Neuronal stem cell (in vitro differentiated cells): Measurements from ENCODE around the gene KEAP1.

Source experiments
- DNase-seq: peaks from one replicate; pipeline ENCODE4 v3.0.0-alpha.2; 2013; ENCODE audit warnings: low spot score
- H2AFZ ChIP-seq: one replicate; pipeline ENCODE4 v1.6.1; 2013; ENCODE audit warnings: mild to moderate bottlenecking, low read length, inconsistent platforms
- H2AK5ac ChIP-seq: 2 replicates; pipeline ENCODE4 v1.6.1; 2013; ENCODE audit warnings: low read depth, mild to moderate bottlenecking, inconsistent platforms, low read length, moderate library complexity, mixed read lengths
- H2BK120ac ChIP-seq: 2 replicates; pipeline ENCODE4 v1.6.1; 2013; ENCODE audit warnings: low read depth, mild to moderate bottlenecking, inconsistent platforms, low read length, moderate library complexity, mixed read lengths
- H2BK12ac ChIP-seq: one replicate; pipeline ENCODE4 v1.6.1; 2013; ENCODE audit warnings: low read length, inconsistent platforms
- H2BK15ac ChIP-seq: 2 replicates; pipeline ENCODE4 v1.6.1; 2013; ENCODE audit warnings: mild to moderate bottlenecking, low read length, inconsistent platforms, mixed read lengths
- H2BK5ac ChIP-seq: one replicate; pipeline ENCODE4 v1.6.1; 2013; ENCODE audit warnings: inconsistent platforms, mild to moderate bottlenecking, low read length, moderate library complexity
- H3K14ac ChIP-seq: one replicate; pipeline ENCODE4 v1.6.1; 2013; ENCODE audit warnings: low read length, inconsistent platforms
- H3K18ac ChIP-seq: 2 replicates; pipeline ENCODE4 v1.6.1; 2013; ENCODE audit warnings: low read length, inconsistent platforms
- H3K23ac ChIP-seq: 2 replicates; pipeline ENCODE4 v1.6.1; 2013; ENCODE audit warnings: low read depth, mild to moderate bottlenecking, mixed read lengths, low read length, inconsistent platforms; ENCODE audit not compliant: poor library complexity
- H3K27ac ChIP-seq: replicated peaks from 3 replicates; pipeline ENCODE4 v1.5.1; 2013; ENCODE audit warnings: low read length, inconsistent platforms
- H3K27me3 ChIP-seq, 3 experiments: 2 replicates each; pipeline ENCODE4 v1.6.1; 2013; ENCODE audit warnings: low read length in 3 of 3, mild to moderate bottlenecking in 2 of 3, inconsistent platforms in 1 of 3, low read depth in 1 of 3, mixed read lengths in 1 of 3, moderate library complexity in 1 of 3; ENCODE audit not compliant: control insufficient read depth in 3 of 3, insufficient read depth in 3 of 3
- H3K36me3 ChIP-seq, 2 donors: replicated peaks in 1 of 2; 2 replicates each; pipeline ENCODE4 v1.6.1; 2013; ENCODE audit warnings: low read length in 2 of 2; ENCODE audit not compliant: control insufficient read depth in 2 of 2, insufficient read depth in 2 of 2
- H3K4ac ChIP-seq: 2 replicates; pipeline ENCODE4 v1.6.1; 2013; ENCODE audit warnings: inconsistent platforms, mild to moderate bottlenecking, low read length, moderate library complexity
- H3K4me1 ChIP-seq, 2 donors: 1 replicate in 1 of 2; 2 replicates in 1 of 2; pipeline ENCODE4 v1.6.1; 2013; ENCODE audit warnings: low read length in 2 of 2, low read depth in 1 of 2; ENCODE audit not compliant: control insufficient read depth in 2 of 2, insufficient read depth in 1 of 2
- H3K4me2 ChIP-seq: one replicate; pipeline ENCODE4 v1.6.1; 2013; ENCODE audit warnings: mild to moderate bottlenecking, low read length, inconsistent platforms; ENCODE audit not compliant: insufficient read depth, poor library complexity, severe bottlenecking
- H3K4me3 ChIP-seq, 2 donors: 2 replicates each; pipeline ENCODE4 v1.5.1; 2013; ENCODE audit warnings: low read length in 2 of 2, mild to moderate bottlenecking in 2 of 2, inconsistent platforms in 1 of 2, moderate library complexity in 1 of 2
- H3K79me1 ChIP-seq: one replicate; pipeline ENCODE4 v1.6.1; 2013; ENCODE audit warnings: low read depth, mild to moderate bottlenecking, inconsistent platforms, low read length, moderate library complexity
- H3K9ac ChIP-seq: one replicate; pipeline ENCODE4 v1.6.1; 2013; ENCODE audit warnings: mild to moderate bottlenecking, low read depth, low read length, inconsistent platforms; ENCODE audit not compliant: poor library complexity
- H3K9me3 ChIP-seq, 2 donors: replicated peaks in 1 of 2; 2 replicates each; pipeline versions ENCODE3 to v1.6.1; 2013; ENCODE audit warnings: low read length in 2 of 2, mild to moderate bottlenecking in 2 of 2, inconsistent platforms in 1 of 2, low read depth in 1 of 2, mixed read lengths in 1 of 2, moderate library complexity in 1 of 2; ENCODE audit not compliant: control insufficient read depth in 2 of 2, insufficient read depth in 1 of 2
- H4K8ac ChIP-seq: one replicate; pipeline ENCODE4 v1.6.1; 2013; ENCODE audit warnings: low read depth, mild to moderate bottlenecking, inconsistent platforms, low read length, moderate library complexity
- H4K91ac ChIP-seq: one replicate; pipeline ENCODE4 v1.6.1; 2013; ENCODE audit warnings: low read length, low read depth, mild to moderate bottlenecking, inconsistent platforms; ENCODE audit not compliant: poor library complexity
- WGBS, 2 donors: extraction: QIAGEN DNeasy Blood & Tissue Kit; methylation state at CpG; one replicate each; pipeline ENCODE4 v1.1.7; 2013; ENCODE audit warnings: missing lambda C conversion rate in 2 of 2, mixed read lengths in 1 of 2; ENCODE audit not compliant: insufficient read length in 2 of 2, insufficient replicate concordance in 1 of 2; ENCODE audit errors: extremely low coverage in 2 of 2; 5-methylcytosine and 5-hydroxymethylcytosine counted together

The KEAP1 gene

DNA sequence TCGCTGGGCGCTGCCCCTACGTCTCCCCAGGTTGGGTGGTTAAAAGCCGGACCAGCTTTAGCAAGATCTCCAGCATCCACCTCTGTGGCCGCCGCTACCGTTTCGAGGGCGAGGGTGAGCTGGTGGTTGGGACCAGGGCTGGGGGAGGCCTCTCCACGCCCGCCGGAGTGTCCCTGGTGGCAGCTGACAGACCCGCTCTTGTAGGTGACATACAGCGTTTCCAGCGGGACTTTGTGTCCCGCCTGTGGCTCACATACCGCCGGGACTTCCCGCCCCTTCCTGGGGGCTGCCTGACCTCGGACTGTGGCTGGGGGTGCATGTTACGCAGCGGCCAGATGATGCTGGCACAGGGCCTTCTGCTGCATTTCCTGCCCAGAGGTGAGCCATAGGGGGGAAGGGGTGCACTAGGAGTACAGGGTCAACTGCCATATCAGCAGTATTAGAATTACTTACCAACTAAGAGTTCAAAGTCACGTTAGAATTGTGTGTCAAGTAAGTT is 41.6 kb upstream of the KEAP1 start:
- Histone ChIP-seq H3K36me3 (peaks cover 12 to 26% of the 10 kb centered on the region in 2 donors), H3K9me3 (no peaks in the 10 kb centered on the region), H2BK12ac (no peak overlapping the region), H3K27ac (no peak overlapping the region), H2AK5ac (no peak overlapping the region), H3K9ac (peak overlapping the region; percentile 55), H3K4me1 (peaks cover 4 to 7% of the 10 kb centered on the region in 2 donors), H3K27me3 (no peaks in the 10 kb centered on the region), H2AFZ (no peak overlapping the region), H3K23ac (peak overlapping the region; percentile 73), H2BK15ac (no peak overlapping the region), H4K91ac (no peak overlapping the region), H3K14ac (no peak overlapping the region), H4K8ac (no peak overlapping the region), H2BK120ac (no peak overlapping the region), H2BK5ac (no peak overlapping the region), H3K4me2 (peak overlapping the region; percentile 35), H3K4ac (no peak overlapping the region), H3K18ac (no peak overlapping the region), H3K79me1 (peaks cover 10% of the 10 kb centered on the region), H3K4me3 (peak overlapping the region; percentile 10 to 88)
- no peak for DNase-seq
- WGBS, 2 donors, result no CpG with 5 or more reads among the region's 23 CpGs

DNA sequence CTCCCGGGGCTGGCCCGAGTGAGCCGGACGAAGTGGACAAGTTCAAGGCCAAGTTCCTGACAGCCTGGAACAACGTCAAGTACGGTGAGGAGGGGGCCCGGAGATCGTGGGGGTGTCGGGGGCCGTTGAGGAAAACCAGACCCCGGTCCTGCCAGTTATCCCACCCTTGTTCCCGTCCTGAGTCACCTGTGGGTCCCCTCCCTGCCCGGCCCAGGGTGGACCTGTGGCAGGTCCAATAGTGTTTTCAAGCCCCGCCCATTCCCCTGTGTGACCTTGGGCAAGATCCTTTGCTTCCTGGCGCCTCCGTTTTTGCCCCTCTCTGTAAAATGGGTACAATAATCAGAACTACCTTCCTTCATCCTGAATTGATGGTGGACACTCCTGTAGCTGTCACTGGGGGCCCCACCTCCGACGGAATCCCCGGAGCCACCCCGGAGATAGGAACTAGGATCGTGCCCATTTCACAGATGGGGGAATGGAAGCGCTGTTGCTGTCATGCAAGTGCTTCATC is 41.1 kb upstream of the KEAP1 start:
- no CpG with 5 or more reads among the region's 22 CpGs for WGBS, 2 donors

DNA sequence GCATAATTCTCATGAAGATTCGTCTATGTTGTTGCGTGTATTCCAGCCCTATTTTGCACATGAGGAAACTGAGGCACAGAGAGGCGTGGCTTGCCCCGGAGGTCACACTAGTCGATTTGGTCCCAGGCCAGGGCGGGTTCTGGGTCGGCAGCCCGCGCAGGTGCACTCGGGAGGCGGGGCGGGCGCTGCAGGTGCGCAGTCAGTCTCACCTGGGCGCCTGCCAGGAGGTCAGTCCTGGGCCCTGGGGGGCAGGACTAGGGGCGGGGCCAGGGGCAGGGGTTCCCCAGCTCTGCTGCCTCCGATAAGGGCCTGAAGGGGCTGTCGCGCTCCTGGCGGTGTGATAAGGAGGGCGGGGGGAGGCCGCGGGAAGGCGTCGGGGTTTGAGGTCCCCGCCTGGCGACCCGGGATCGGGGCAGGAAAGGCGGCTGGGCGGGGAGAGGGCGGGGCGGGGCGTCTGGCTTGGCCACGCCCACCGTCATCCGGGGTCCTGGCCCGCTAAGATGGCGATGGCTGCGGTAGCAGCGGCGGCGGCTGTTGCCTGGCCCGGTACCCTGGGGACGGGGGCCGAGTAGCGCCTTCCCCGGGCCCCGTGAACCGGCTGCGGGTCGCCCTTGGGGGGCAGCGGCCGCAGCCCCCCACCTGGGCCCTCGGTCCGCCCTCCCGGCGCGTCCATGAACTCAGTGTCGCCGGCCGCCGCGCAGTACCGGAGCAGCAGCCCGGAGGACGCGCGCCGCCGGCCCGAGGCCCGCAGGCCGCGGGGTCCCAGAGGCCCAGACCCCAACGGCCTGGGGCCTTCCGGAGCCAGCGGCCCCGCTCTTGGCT is 40.5 kb upstream of the KEAP1 start, which contains the start of gene ATG4D:
Gene ATG4D (plus strand): TSS at position 485 of the 822 bp plus-strand sequence. CDS start 187 bp downstream, at position 672.
- peak within 1 kb of the TSS; percentile 66 for H2BK15ac ChIP-seq
- H4K8ac ChIP-seq, result no peak within 1 kb of the TSS
- no peak within 1 kb of the TSS for H3K4ac ChIP-seq
- peak; percentile 81 for DNase-seq
- H3K4me2 ChIP-seq, result peak within 1 kb of the TSS; percentile 83
- peaks cover 4 to 7% of the 10 kb centered on the region in 2 donors for H3K4me1 ChIP-seq
- peak within 1 kb of the TSS; percentile 61 for H2BK120ac ChIP-seq
- H3K36me3 ChIP-seq, result peaks cover 8 to 17% of the 10 kb centered on the region in 2 donors
- peaks cover 8% of the 10 kb centered on the region for H3K79me1 ChIP-seq
- peak within 1 kb of the TSS; percentile 91 for H3K23ac ChIP-seq
- no CpG with 5 or more reads among the region's 79 CpGs for WGBS, 2 donors
- peak within 1 kb of the TSS; percentile 88 to 95 for H3K4me3 ChIP-seq
- H3K9me3 ChIP-seq, result no peaks in the 10 kb centered on the region
- H2AFZ ChIP-seq, result peak within 1 kb of the TSS; percentile 99
- no peak within 1 kb of the TSS for H4K91ac ChIP-seq
- no peak within 1 kb of the TSS for H3K27ac ChIP-seq
- H2AK5ac ChIP-seq, result peak within 1 kb of the TSS; percentile 4
- H3K14ac ChIP-seq, result no peak within 1 kb of the TSS
- peak within 1 kb of the TSS; percentile 80 for H3K9ac ChIP-seq
- H2BK12ac ChIP-seq, result no peak within 1 kb of the TSS
- H2BK5ac ChIP-seq, result no peak within 1 kb of the TSS
- peak within 1 kb of the TSS; percentile 90 for H3K18ac ChIP-seq
- peaks cover 0 to 2% (median 0%) of the 10 kb centered on the region in 3 experiments for H3K27me3 ChIP-seq

More for the DNA sequence above, 41.1 kb upstream of the KEAP1 start:
- peak overlapping the region; percentile 88 to 95 for H3K4me3 ChIP-seq
- no peaks in the 10 kb centered on the region for H3K27me3 ChIP-seq
- peak overlapping the region; percentile 4 for H2AK5ac ChIP-seq
- no peak overlapping the region for H4K8ac ChIP-seq
- H3K4ac ChIP-seq, result no peak overlapping the region
- no peak overlapping the region for H2BK5ac ChIP-seq
- H2BK120ac ChIP-seq, result peak overlapping the region; percentile 61
- H3K14ac ChIP-seq, result no peak overlapping the region
- no peak overlapping the region for H2BK15ac ChIP-seq
- DNase-seq, result no peak
- no peak overlapping the region for H4K91ac ChIP-seq
- H3K4me2 ChIP-seq, result peak overlapping the region; percentile 83
- H3K27ac ChIP-seq, result no peak overlapping the region
- H3K79me1 ChIP-seq, result peaks cover 10% of the 10 kb centered on the region
- H3K36me3 ChIP-seq, result peaks cover 10 to 23% of the 10 kb centered on the region in 2 donors
- peaks cover 4 to 7% of the 10 kb centered on the region in 2 donors for H3K4me1 ChIP-seq
- peak overlapping the region; percentile 91 for H3K23ac ChIP-seq
- H2BK12ac ChIP-seq, result no peak overlapping the region
- H3K9ac ChIP-seq, result peak overlapping the region; percentile 80
- H3K18ac ChIP-seq, result peak overlapping the region; percentile 90
- no peaks in the 10 kb centered on the region for H3K9me3 ChIP-seq
- H2AFZ ChIP-seq, result peak overlapping the region; percentile 99

DNA sequence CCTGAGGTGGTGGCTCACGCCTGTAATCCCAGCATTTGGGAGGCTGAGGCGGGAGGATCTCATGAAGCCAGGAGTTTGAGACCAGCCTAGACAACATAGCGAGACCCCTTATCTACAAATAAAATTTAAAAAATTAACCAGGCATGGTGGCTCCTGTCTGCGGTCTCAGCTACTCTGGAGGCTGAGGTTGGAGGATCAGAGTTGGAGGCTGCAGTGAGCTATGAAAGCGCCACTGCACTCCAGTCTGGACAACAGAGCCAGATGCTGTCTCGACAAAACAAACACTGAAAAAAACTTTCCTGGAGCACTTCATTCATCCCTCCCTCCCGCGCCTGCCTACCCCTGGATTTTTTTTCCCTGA is 39.9 kb upstream of the KEAP1 start:
- Histone ChIP-seq H3K4me3 (peak overlapping the region; percentile 88 to 95), H2BK5ac (no peak overlapping the region), H3K14ac (no peak overlapping the region), H2BK12ac (no peak overlapping the region), H3K9me3 (no peaks in the 10 kb centered on the region), H4K8ac (no peak overlapping the region), H3K18ac (no peak overlapping the region), H4K91ac (no peak overlapping the region), H3K23ac (no peak overlapping the region), H3K79me1 (peaks cover 8% of the 10 kb centered on the region), H2BK120ac (no peak overlapping the region), H2BK15ac (peak overlapping the region; percentile 66), H2AFZ (peak overlapping the region; percentile 99), H3K4me1 (peaks cover 4 to 7% of the 10 kb centered on the region in 2 donors), H2AK5ac (no peak overlapping the region), H3K36me3 (peaks cover 4 to 12% of the 10 kb centered on the region in 2 donors), H3K4me2 (peak overlapping the region; percentile 79), H3K27ac (no peak overlapping the region), H3K4ac (no peak overlapping the region), H3K9ac (no peak overlapping the region), H3K27me3 (peaks cover 0 to 6% (median 0%) of the 10 kb centered on the region in 3 experiments)
- no peak for DNase-seq
- WGBS, 2 donors, result no CpG with 5 or more reads among the region's 8 CpGs
